GM21825 (cell line): ENCODE measurements around the gene ASIC4.

Source experiments
- ATAC-seq: cut with Tn5 transposase; IDR thresholded peaks from one replicate; pipeline ENCODE4 v1.9.1; 2021; ENCODE audit warnings: mild to moderate bottlenecking, moderate library complexity; ENCODE audit not compliant: unreplicated experiment

ASIC4 gene

DNA sequence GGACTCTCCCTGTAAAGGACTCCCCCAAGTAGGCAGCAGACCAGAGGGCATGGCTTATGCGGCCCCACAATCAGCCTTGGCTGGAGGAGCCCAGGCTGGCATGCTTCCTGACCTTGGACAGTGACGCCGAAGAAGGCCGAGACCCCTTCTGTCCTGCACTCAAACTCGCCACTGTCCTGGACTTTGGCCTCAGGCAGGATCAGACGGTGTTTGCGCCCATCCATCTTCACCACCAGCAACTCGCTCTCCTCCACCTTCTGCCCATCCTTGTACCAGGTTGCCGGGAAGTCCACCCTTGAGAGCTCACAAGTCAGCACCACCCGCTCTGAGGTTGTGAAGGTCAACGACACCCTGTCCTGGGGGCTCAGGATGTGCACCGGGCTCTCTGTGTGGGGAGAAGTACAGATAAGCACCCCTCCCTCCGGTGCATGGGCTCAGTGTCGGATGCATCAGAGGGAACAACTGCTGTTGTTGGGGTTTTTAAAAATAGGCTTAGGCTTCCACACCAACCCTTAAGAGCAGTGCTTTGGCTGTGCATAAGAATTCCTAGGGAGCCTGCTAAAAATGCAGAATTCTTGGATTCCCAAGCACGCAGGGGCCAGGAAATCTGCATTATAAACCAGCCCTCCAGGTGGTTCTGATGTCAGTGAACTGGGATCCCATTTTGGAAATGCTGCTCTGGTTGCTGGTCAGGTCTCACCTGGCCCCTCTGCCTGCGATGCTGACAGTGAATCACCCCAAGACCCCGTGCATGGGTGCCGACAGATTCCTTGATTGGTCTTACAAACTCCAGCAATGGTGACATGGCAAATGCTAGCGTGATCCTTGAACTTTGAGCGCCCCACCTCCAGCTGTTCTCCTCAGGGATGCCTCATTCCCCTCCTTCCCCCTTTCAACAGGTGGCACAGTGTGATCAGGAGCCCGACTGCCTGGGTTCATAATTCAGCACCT lies 51.1 kb downstream of the ASIC4 start:
- no peak for ATAC-seq

DNA sequence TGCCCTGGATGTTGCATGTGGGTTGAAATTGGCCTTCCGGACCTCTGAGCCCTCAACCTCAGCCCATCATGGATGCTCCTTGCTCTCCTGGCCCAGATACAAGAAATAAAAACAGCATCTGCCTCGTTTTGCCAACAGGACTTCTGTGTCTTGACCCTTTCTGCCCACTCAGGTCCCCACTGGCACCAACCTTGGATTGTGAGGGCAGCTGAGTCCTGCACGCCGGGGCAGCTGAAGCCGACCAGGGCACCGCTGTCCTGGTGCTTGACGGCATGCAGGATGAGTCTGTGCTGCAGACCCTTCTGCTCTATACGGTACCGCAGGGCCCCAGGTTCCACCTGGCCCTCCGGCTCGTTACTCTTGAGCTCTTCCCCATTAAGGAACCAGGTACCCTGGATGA lies 52.4 kb downstream of the ASIC4 start:
- ATAC-seq, result no peak

DNA sequence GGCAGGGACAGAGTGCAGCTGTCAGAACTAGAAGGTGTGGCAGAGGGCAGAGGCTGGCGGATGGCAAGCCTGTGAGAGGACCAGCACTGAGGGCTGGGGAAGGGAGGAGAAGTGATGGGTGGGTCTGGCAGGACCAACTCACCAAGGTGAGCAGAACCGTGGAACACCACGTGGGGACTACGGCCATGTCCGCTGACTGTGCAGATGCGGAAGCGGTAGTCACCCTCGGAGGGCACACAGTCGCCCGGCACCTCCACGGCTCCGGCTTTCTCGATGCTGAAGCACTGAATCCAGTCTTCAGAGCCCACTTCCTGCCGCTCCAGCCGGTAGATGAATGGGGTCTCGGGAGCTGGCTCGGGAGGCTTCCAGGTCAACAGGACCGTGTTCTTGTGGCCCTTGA lies 52.8 kb downstream of the ASIC4 start:
- no peak for ATAC-seq

DNA sequence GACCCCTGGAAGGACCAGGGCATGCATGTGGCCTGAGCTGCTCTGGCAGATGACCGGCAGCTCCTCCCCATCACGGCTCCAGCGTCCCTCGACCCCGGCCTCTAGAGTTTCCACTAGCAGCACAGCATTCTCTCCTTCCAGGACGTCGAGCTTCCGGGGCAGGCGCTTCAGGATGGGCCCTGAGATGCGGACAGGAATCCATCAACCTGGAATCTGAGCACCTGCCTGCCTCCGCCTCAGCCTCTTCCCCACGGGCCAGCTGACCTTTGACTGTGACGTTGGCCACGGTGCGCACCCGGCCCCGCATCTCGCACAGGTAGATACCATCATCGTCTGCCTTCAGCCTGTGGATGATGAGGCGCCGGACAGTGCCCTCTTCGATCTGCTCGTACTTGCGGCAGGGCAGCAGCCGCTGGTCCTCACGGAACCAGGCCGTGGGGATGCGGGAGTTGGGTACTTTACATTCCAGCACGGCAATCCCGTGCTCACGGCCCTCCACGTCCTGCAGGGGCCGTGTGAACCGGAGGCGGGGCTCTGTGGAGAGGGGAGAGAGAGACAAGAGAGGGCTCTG lies 53.6 kb downstream of the ASIC4 start:
- ATAC-seq, result no peak

- ATAC-seq, result no peak
These were observed 54.8 kb downstream of the ASIC4 start for GRCh38 chr2:219569041-219569440.

GRCh38 chr2:219569635-219570034 lies 55.4 kb downstream of the ASIC4 start:
- ATAC-seq, result no peak

DNA sequence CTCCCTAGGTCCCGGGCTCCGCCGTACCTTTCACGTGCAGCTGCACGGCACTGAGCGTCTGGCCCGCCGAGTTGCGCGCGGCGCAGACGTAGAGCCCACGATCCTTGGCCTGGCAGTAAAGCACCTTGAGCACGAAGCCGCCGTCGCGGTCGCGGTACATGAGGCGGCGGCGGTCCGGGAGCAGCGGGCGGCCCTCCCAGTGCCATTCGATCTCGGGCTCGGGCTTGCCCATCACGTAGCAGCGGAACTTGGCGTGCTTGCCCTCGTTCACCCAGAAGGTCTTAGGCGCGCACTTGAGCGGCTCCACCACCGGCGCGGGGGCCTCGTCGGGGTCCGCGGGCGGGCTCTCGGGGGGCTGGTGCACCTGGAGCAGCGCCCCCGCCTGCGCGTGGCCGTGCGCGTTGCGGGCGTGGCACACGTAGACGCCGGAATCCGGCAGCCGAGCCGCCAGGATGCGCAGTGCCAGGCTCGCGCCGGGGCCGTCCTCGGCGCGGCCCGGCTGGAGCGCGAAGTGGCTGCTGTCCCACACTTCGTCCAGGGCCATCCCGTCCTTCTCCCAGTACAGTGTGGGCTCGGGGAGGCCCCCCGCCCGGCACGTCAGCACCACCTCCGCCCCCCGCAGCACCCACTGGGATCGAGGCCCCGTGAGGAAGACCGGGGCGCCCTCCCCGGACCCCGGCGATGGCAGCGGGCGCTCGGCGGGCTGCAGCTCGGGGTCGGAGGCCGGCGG lies 56.1 kb downstream of the ASIC4 start:
- ATAC-seq, result no peak

DNA sequence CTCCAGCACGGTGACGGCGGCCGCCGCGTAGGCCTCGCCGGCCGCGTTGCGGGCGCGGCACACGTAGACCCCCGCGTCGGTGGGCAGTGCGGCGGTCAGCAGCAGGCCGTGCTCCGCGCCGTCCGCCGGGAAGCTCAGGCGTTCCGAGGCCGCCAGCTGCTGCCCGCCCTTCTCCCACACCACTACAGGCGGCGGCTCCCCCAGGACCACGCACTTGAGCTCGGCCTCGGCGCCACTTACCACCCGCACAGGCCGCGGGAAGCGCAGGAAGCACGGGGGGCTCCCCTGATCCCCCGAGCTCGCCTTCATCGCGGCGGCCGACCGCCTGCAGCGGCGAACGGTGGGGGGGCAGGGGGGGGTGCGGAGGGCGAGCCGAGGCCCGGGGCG lies 56.6 kb downstream of the ASIC4 start:
- no peak for ATAC-seq

DNA sequence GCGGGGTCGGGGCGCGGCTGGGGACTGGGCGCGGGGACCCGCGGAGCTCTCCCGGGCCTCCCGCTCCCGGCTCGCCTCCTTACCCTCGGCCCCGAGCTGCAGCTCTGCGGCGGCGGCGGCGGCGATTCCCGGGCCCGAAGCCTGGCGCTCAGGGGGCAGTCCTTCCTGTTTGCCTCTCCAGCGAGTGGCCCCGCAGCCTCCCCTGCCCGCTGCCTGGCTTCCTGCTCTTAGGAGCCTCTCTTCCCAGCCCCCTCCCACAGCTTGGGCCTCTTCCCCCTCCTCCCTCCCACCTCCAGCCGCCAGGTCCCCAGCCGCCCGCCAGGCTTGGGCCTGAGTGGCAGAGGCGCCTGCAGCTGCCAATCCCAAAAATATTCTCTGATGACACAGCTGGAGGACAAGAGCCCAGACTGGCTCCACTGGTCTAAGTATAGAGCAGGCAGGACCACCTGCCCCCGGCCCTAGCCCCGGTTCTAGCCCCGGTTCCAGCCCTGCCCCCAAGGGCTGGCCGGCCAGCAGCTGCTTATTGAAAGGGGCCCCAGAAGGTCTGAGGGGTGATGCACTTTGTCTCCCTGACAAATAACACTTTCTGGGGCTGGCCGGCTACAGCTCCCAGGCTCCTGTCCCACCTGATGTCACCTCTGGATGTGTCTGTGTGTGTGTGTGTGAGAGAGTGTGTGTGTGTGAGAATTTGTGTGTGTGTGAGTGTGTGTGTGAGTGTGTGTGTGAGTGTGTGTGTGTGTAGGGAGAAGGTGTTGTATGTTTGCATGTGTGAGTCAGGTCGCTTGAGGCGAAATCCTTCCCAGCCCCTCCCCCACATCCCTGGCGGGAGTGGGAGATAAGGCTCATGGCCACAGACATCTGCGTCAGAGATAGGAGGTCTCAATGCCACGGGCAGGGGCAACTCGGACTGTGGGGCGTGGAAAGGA lies 57.3 kb downstream of the ASIC4 start, which contains the start of gene OBSL1:
TSS of gene OBSL1 (minus strand) at position 229 of the 926 bp plus-strand sequence. CDS start 307 bp downstream, outside the sequence.
- ATAC-seq, result no peak

GRCh38 chr2:219572237-219573001 lies 58.1 kb downstream of the ASIC4 start, which contains the start of gene INHA:
INHA (plus strand) TSS chr2:219572310; CDS start chr2:219572375, 65 bp downstream.
- ATAC-seq, result no peak

DNA sequence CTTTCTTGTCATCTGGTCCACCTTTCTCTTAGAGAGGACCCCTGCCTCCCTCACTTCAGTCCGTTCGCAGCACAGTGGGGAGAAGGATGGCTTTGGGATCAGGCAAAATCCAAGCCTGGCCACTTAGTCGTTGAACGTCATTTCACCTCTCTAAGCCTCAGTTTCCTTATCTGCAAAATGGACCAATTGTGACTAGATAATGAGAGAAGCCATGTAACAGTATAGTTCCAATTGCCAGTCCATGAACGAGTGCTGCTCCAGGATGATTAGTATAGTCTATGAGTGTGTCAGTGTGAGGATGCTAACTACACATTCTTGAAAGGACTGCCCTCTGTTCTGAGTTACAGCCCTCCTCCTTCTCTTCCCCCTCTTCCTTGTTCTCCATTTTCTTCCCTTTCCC lies 58.9 kb downstream of the ASIC4 start:
- no peak for ATAC-seq

- no peak for ATAC-seq
These were observed 60.4 kb downstream of the ASIC4 start for GRCh38 chr2:219574484-219575311.

- ATAC-seq, result no peak
These were observed 61.6 kb downstream of the ASIC4 start for GRCh38 chr2:219575566-219576504.

- ATAC-seq, result no peak
These were observed 62.5 kb downstream of the ASIC4 start for GRCh38 chr2:219576505-219577388.

DNA sequence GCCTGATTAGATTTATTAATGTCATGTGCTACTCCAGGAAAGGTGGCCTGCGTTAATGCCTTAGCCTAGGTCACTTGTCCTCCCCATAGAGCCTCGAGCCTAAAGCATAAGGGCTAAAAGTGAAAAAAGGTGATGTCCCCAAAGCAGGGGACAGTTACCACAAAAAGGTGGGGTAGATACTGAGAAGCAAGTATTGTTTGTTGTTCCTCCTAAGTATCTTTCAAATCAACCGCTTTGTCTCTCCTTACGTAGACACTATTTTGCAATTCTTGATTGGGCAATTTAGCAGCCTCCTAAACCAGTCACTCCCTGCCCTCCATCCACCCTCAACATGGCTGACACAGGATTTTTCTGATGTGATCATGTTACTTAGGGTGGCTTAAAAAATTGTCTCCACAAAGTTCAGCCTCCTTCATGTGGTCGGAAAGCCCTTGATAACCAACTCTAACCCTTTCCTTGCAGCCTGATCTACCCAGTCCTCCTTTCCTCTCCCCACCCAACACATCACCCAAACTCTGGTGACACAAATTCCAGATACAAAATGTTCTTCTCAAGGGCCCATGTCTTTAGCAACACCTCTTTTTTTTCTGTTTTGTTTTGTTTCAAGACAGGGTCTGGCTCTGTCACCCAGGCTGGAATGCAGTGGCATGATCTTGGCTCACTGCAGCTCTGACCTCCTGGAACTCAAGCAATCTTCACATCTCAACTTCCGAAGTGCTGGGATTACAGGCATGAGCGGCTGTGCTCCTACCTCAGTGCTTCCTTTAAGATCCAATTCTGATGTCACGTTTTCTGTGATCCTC lies 64.7 kb downstream of the ASIC4 start:
- ATAC-seq, result no peak

GRCh38 chr2:219581346-219581745 lies 67.1 kb downstream of the ASIC4 start:
- ATAC-seq, result no peak
